KOPT-K1 (cell line): ENCODE data around the gene ZNF234.
"Not testable (repeated sequence)": the region's sequence is repeated elsewhere in the genome, so short reads cannot be mapped to it uniquely, and the experiment has no call there.

ENCODE experiments used
- H3K27ac ChIP-seq: fragments of 200-600 bp; sonication (generic); 2 replicates; pipeline ENCODE4 v1.5.1; 2016; ENCODE audit warnings: antibody characterized with exemption, mild to moderate bottlenecking, low read depth, low read length; ENCODE audit not compliant: poor library complexity, severe bottlenecking
- H3K36me3 ChIP-seq: fragments of 200-600 bp; sonication (generic); 2 replicates; pipeline ENCODE4 v1.5.1; 2017; ENCODE audit warnings: antibody characterized with exemption, mild to moderate bottlenecking, low read length, moderate library complexity; ENCODE audit not compliant: insufficient read depth
- H3K9me3 ChIP-seq: fragments of 200-600 bp; sonication (generic); 2 replicates; pipeline ENCODE4 v1.5.1; 2017; ENCODE audit warnings: antibody characterized with exemption, low read length, mild to moderate bottlenecking; ENCODE audit not compliant: insufficient read depth, poor library complexity, severe bottlenecking

The ZNF234 gene

GRCh38 chr19:44141191-44142058 lies at the start of gene ZNF234:
ZNF234 (plus strand) TSS chr19:44141554; CDS start chr19:44144633, 3,079 bp downstream.
- Histone ChIP-seq H3K27ac (peak within 1 kb of the TSS; percentile 65), H3K36me3 (peaks cover 24% of the 10 kb centered on the region), H3K9me3 (no peaks in the 10 kb centered on the region)

GRCh38 chr19:44092108-44092507 lies 49.2 kb upstream of the ZNF234 start:
- H3K9me3 ChIP-seq, result no peaks in the 10 kb centered on the region
- H3K36me3 ChIP-seq, result peaks cover 6% of the 10 kb centered on the region; the same call in 1 of the 2 replicates
- no peak overlapping the region for H3K27ac ChIP-seq

- no peaks in the 10 kb centered on the region for H3K9me3 ChIP-seq
- peaks cover 27% of the 10 kb centered on the region for H3K36me3 ChIP-seq
- H3K27ac ChIP-seq, result peak within 1 kb of the TSS; percentile 69
Observed at GRCh38 chr19:44093931-44094765, 47.2 kb upstream of the ZNF234 start, which contains the start of gene ZNF224. ZNF224 (plus strand) TSS chr19:44094361; CDS start chr19:44097874, 3,513 bp downstream.

- Histone ChIP-seq H3K36me3 (peaks cover 57% of the 10 kb centered on the region), H3K9me3 (peaks cover 51% of the 10 kb centered on the region), H3K27ac (no peak overlapping the region)
Observed at GRCh38 chr19:44107751-44108150, 33.6 kb upstream of the ZNF234 start.

- peaks cover 42% of the 10 kb centered on the region for H3K9me3 ChIP-seq
- no peak overlapping the region for H3K27ac ChIP-seq
- H3K36me3 ChIP-seq, result peaks cover 40% of the 10 kb centered on the region
Observed at GRCh38 chr19:44109458-44109857, 31.9 kb upstream of the ZNF234 start.

GRCh38 chr19:44111910-44112463 lies 29.4 kb upstream of the ZNF234 start:
- Histone ChIP-seq H3K9me3 (peaks cover 21% of the 10 kb centered on the region), H3K36me3 (peaks cover 22% of the 10 kb centered on the region), H3K27ac (no peak overlapping the region)

- peak overlapping the region; percentile 60 for H3K27ac ChIP-seq
- peaks cover 18% of the 10 kb centered on the region for H3K36me3 ChIP-seq
- peaks cover 14% of the 10 kb centered on the region for H3K9me3 ChIP-seq
Observed at GRCh38 chr19:44112802-44113137, 28.6 kb upstream of the ZNF234 start.

GRCh38 chr19:44113138-44113783 lies 28.1 kb upstream of the ZNF234 start, which contains the start of gene ZNF225:
ZNF225 (plus strand) TSS chr19:44113399; CDS start chr19:44115828, 2,429 bp downstream.
- peak within 1 kb of the TSS; percentile 60 for H3K27ac ChIP-seq
- peaks cover 9% of the 10 kb centered on the region for H3K9me3 ChIP-seq
- peaks cover 17% of the 10 kb centered on the region for H3K36me3 ChIP-seq

- H3K36me3 ChIP-seq, result peaks cover 19% of the 10 kb centered on the region
- H3K27ac ChIP-seq, result peak overlapping the region; percentile 60
- peaks cover 4% of the 10 kb centered on the region for H3K9me3 ChIP-seq
Observed at GRCh38 chr19:44113784-44114390, 27.5 kb upstream of the ZNF234 start.

- H3K9me3 ChIP-seq, H3K27ac ChIP-seq: not testable (repeated sequence)
- H3K36me3 ChIP-seq, result peaks cover 72% of the 10 kb centered on the region
Observed at GRCh38 chr19:44121162-44121561, 20.2 kb upstream of the ZNF234 start.

GRCh38 chr19:44131955-44132354 lies 9.4 kb upstream of the ZNF234 start:
- Histone ChIP-seq H3K36me3 (peaks cover 47% of the 10 kb centered on the region), H3K9me3 (peaks cover 26% of the 10 kb centered on the region), H3K27ac (no peak overlapping the region)

GRCh38 chr19:44142059-44142433 lies 692 bp downstream of the ZNF234 start:
- Histone ChIP-seq H3K36me3 (peaks cover 25% of the 10 kb centered on the region), H3K9me3 (no peaks in the 10 kb centered on the region), H3K27ac (peak overlapping the region; percentile 65)

- Histone ChIP-seq H3K9me3 (peaks cover 10% of the 10 kb centered on the region), H3K27ac (no peak overlapping the region), H3K36me3 (peaks cover 93% of the 10 kb centered on the region)
Observed at GRCh38 chr19:44149776-44150175, 8.4 kb downstream of the ZNF234 start.

GRCh38 chr19:44151491-44151890 lies 10.1 kb downstream of the ZNF234 start:
- Histone ChIP-seq H3K9me3 (peaks cover 27% of the 10 kb centered on the region), H3K36me3 (peaks cover 93% of the 10 kb centered on the region), H3K27ac (no peak overlapping the region)
